Erythroblast (primary cell): Measurements from ENCODE around the gene CCK.

Source experiments
- DNase-seq, 2 experiments: peaks; one replicate each; lab custom pipeline; 2025; lab: John Stamatoyannopoulos, UW
- GATA1 ChIP-seq: IDR thresholded peaks from 2 replicates; pipeline ENCODE4 v1.6.1; 2011; ENCODE audit warnings: low read depth, mild to moderate bottlenecking, control low read depth, low read length, moderate library complexity
- POLR2A ChIP-seq: IDR thresholded peaks from 2 replicates; pipeline ENCODE4 v1.6.1; 2011; ENCODE audit warnings: mild to moderate bottlenecking, low read length

CCK gene

GRCh38 chr3:42277676-42278075, 11.7 kb upstream of the CCK start:
- TF ChIP-seq GATA1, result no peak
- no peak for TF ChIP-seq POLR2A
- no peak for DNase-seq

- DNase-seq, result no peak
- TF ChIP-seq POLR2A, result no peak
- no peak for TF ChIP-seq GATA1
Measured at GRCh38 chr3:42276141-42277132, 10.5 kb upstream of the CCK start.

- DNase-seq, result no peak
- TF ChIP-seq GATA1, result no peak
- no peak for TF ChIP-seq POLR2A
Measured at GRCh38 chr3:42275217-42275616, 9.2 kb upstream of the CCK start.

- DNase-seq, result no peak
- TF ChIP-seq POLR2A (no peak), GATA1 (no peak)
Measured at GRCh38 chr3:42274266-42274665, 8.3 kb upstream of the CCK start.

GRCh38 chr3:42273361-42273760, 7.4 kb upstream of the CCK start:
- no peak for DNase-seq
- no peak for TF ChIP-seq GATA1
- TF ChIP-seq POLR2A, result no peak

GRCh38 chr3:42271786-42272185, 5.8 kb upstream of the CCK start:
- no peak for DNase-seq
- TF ChIP-seq POLR2A, result no peak
- TF ChIP-seq GATA1, result no peak

GRCh38 chr3:42270561-42270960, 4.6 kb upstream of the CCK start:
- no peak for DNase-seq
- TF ChIP-seq GATA1 (no peak), POLR2A (no peak)

- DNase-seq, result no peak
- TF ChIP-seq POLR2A (no peak), GATA1 (no peak)
Measured at GRCh38 chr3:42269647-42270046, 3.7 kb upstream of the CCK start.

- TF ChIP-seq GATA1 (no peak), POLR2A (no peak)
- DNase-seq, result no peak
Measured at GRCh38 chr3:42267878-42268277, 1.9 kb upstream of the CCK start.

- TF ChIP-seq POLR2A, result no peak
- TF ChIP-seq GATA1, result no peak
- DNase-seq, result no peak
Measured at GRCh38 chr3:42265059-42265991, 660 bp downstream of the CCK start.

- TF ChIP-seq POLR2A, result no peak
- TF ChIP-seq GATA1, result no peak
- DNase-seq, result peak; percentile 15 to 18
Measured at GRCh38 chr3:42264399-42265058, 1.5 kb downstream of the CCK start.

- DNase-seq, result no peak
- TF ChIP-seq GATA1 (no peak), POLR2A (no peak)
Measured at GRCh38 chr3:42263354-42264346, 2.3 kb downstream of the CCK start.

GRCh38 chr3:42262525-42262924, 3.5 kb downstream of the CCK start:
- TF ChIP-seq GATA1 (no peak), POLR2A (no peak)
- no peak for DNase-seq
